A673 (cell line): Measurements from ENCODE around the gene CSGALNACT2.

ENCODE experiments used
- CTCF ChIP-seq: fragments of 300-800, 200-600 bp; sonication (generic); conservative IDR thresholded peaks from 2 replicates; pipeline ENCODE4 v1.5.1; 2017; ENCODE audit warnings: low read depth, mild to moderate bottlenecking, antibody characterized with exemption, low read length, moderate library complexity, mixed read lengths
- EZH2 ChIP-seq: fragments of 200-600 bp; sonication (generic); IDR thresholded peaks from 2 replicates; pipeline ENCODE4 v1.6.1; 2017; ENCODE audit warnings: borderline replicate concordance, low read depth, mild to moderate bottlenecking, mixed read lengths, antibody characterized with exemption, low read length; ENCODE audit not compliant: poor library complexity, severe bottlenecking

- TF ChIP-seq CTCF (no peak), EZH2 (no peak)
These were observed 54.6 kb downstream of the CSGALNACT2 start for GRCh38 chr10:43192884-43193283.
